Activated B cell treated with CpG ODN at 0.5 μM for 24 hours (primary cell): ENCODE results near the gene ANKRD60. TPM values are rescaled to one million over a fixed set of nuclear protein-coding genes. Genes with fewer than 3 reads are reported as not detected.
A peak's percentile ranks its signal among the peaks of the same experiment; 100 is the strongest.

ENCODE experiments used
- ATAC-seq: fragments of 200-7000 bp; cut with Tn5 transposase; one replicate; pipeline ENCODE4 v1.10.0; 2021; ENCODE audit warnings: low read depth, mild to moderate bottlenecking, moderate library complexity
- CTCF ChIA-PET: fragments of 350-600 bp; sonication (Branson Sonifier 250); formaldehyde crosslinking; loops from one replicate; lab custom pipeline; 2021; ENCODE audit warnings: antibody characterized with exemption; lab: Charles Lee
- POLR2A ChIA-PET: fragments of 350-600 bp; sonication (Branson Sonifier 250); formaldehyde crosslinking; loops from one replicate; lab custom pipeline; 2021; ENCODE audit warnings: antibody characterized with exemption; lab: Charles Lee
- DNase-seq: peaks from one replicate; pipeline ENCODE4 v3.0.0; 2022
- H3K27ac Mint-ChIP-seq: one replicate; pipeline ENCODE4 v1.8.0; 2020; ENCODE audit warnings: mixed read lengths
- H3K27me3 Mint-ChIP-seq: one replicate; pipeline ENCODE4 v1.8.0; 2021; ENCODE audit warnings: mixed read lengths
- H3K36me3 Mint-ChIP-seq: one replicate; pipeline ENCODE4 v1.8.0; 2021; ENCODE audit warnings: low read depth, mixed read lengths
- H3K4me1 Mint-ChIP-seq: one replicate; pipeline ENCODE4 v1.8.0; 2021; ENCODE audit warnings: mixed read lengths
- H3K4me3 Mint-ChIP-seq: one replicate; pipeline ENCODE4 v1.8.0; 2020; ENCODE audit warnings: mild to moderate bottlenecking, mixed read lengths
- H3K9me3 Mint-ChIP-seq: one replicate; pipeline ENCODE4 v1.8.0; 2020; ENCODE audit warnings: mixed read lengths
- CTCF ChIP-seq: fragments of 200-600 bp; IDR thresholded peaks from one replicate; pipeline ENCODE4 v1.8.0; 2022; ENCODE audit warnings: antibody characterized with exemption, mild to moderate bottlenecking
- intact Hi-C: fragments of 100-400 bp; cut with micrococcal nuclease; formaldehyde crosslinking; loops from one replicate; pipeline ENCODE4 v1.15.1; 2024
- total RNA-seq: library from RNA; stranded (reverse); gene quantifications from 2 replicates; pipeline ENCODE4 v1.2.3, GENCODE V29; 2022

Gene ANKRD60
- total RNA-seq, 1 donor from 2014 or later = not detected

- TF ChIP-seq CTCF = no peak
- Mint-ChIP-seq H3K9me3 (no peaks in the 10 kb centered on the region), H3K27ac (no peak overlapping the region), H3K27me3 (no peaks in the 10 kb centered on the region), H3K4me3 (no peak overlapping the region), H3K4me1 (peaks cover 7% of the 10 kb centered on the region), H3K36me3 (peaks cover 45% of the 10 kb centered on the region)
- intact Hi-C loops = no loop called here
- ATAC-seq (no peak), DNase-seq (no peak)
- POLR2A ChIA-PET = no interaction called here
- CTCF ChIA-PET = no interaction called here
Observed at GRCh38 chr20:58240471-58240870, 12.0 kb upstream of the ANKRD60 start.

GRCh38 chr20:58239216-58239615 lies 10.8 kb upstream of the ANKRD60 start:
- peaks cover 7% of the 10 kb centered on the region for H3K4me1 Mint-ChIP-seq
- ChIA-PET POLR2A (no interaction called here), CTCF (no interaction called here)
- no peak overlapping the region for H3K4me3 Mint-ChIP-seq
- no peaks in the 10 kb centered on the region for H3K27me3 Mint-ChIP-seq
- DNase-seq = no peak
- no peak overlapping the region for H3K27ac Mint-ChIP-seq
- intact Hi-C loops = loop anchor here (5.0 kb wide), 1 partner anchor 847 kb away; the partner anchor contains the start of gene RBM38
- TF ChIP-seq CTCF = no peak
- no peak for ATAC-seq
- peaks cover 32% of the 10 kb centered on the region for H3K36me3 Mint-ChIP-seq
- H3K9me3 Mint-ChIP-seq = no peaks in the 10 kb centered on the region

- no peak overlapping the region for H3K4me3 Mint-ChIP-seq
- intact Hi-C loops = loop anchor here (5.0 kb wide), 1 partner anchor 846 kb away; the partner anchor contains the start of gene RBM38
- ATAC-seq (no peak), DNase-seq (no peak)
- CTCF ChIA-PET = interaction anchor here (1.2 to 1.7 kb wide), 2 partner anchors 204 to 225 kb away, joined by 3 to 4 read pairs; no protein-coding TSS in a partner anchor
- H3K9me3 Mint-ChIP-seq = no peaks in the 10 kb centered on the region
- no peaks in the 10 kb centered on the region for H3K27me3 Mint-ChIP-seq
- POLR2A ChIA-PET = no interaction called here
- no peak overlapping the region for H3K27ac Mint-ChIP-seq
- TF ChIP-seq CTCF = no peak
- H3K36me3 Mint-ChIP-seq = peaks cover 31% of the 10 kb centered on the region
- H3K4me1 Mint-ChIP-seq = peaks cover 7% of the 10 kb centered on the region
Observed at GRCh38 chr20:58238490-58238889, 10.0 kb upstream of the ANKRD60 start.

GRCh38 chr20:58237318-58238132 lies 9.1 kb upstream of the ANKRD60 start:
- H3K4me3 Mint-ChIP-seq = peak overlapping the region; percentile 93
- no peak overlapping the region for H3K27ac Mint-ChIP-seq
- no peak for DNase-seq
- intact Hi-C loops = loop anchor here (1.0 to 5.0 kb wide), 10 partner anchors 69 to 1259 kb away; partner anchors contain the start of genes GNAS, NPEPL1, RBM38 and VAPB
- TF ChIP-seq CTCF = no peak
- POLR2A ChIA-PET = no interaction called here
- peaks cover 24% of the 10 kb centered on the region for H3K36me3 Mint-ChIP-seq
- no peaks in the 10 kb centered on the region for H3K27me3 Mint-ChIP-seq
- H3K4me1 Mint-ChIP-seq = peaks cover 7% of the 10 kb centered on the region
- CTCF ChIA-PET = interaction anchor here (0.7 to 1.7 kb wide), 7 partner anchors 17 to 415 kb away, joined by 3 to 4 read pairs (median 3); no protein-coding TSS in a partner anchor
- ATAC-seq = no peak
- no peaks in the 10 kb centered on the region for H3K9me3 Mint-ChIP-seq
